Measurements from ENCODE around the gene CTU2.
"Not testable (repeated sequence)": the region's sequence is repeated elsewhere in the genome, so short reads cannot be mapped to it uniquely, and the experiment has no call there.

Gene CTU2

DNA sequence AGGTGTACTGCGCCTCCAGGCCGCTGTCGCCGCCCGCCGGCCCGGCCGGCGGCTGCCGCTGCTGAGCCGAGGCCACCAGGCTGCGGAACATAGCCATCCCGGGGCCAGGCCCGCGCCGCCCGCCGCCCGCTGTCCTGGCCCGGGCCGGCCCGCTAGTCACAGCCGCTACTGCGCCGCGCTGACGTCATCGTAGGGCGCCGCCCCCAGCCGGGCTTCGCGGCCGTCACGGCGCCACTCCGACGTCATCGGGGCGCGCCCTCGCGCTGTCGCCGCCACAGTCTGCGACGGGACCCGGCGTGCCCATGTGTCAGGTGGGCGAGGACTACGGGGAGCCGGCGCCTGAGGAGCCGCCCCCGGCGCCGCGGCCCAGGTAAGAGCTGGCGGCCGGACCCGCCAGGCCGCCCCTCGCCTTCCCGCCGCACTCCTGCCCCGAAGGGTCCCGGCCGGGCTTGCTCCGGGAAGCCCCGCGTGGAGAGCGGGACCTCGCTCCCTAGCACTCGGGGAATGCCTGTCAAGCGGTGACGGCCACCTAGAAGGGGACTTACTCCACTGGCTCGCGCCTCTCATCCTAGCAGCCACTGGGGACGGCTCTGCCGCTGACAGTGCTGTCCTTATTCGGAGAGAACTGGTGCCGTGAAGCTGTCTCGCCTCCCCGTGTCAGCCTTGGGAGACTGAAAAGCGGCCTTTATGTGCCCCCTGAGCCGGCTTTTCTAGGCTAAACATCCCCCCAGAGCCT, at the start of gene CTU2, which contains the start of gene RNF166:
TSS of gene CTU2 (plus strand) at position 275 of the 736 bp plus-strand sequence. CDS start at position 303, 28 bp downstream.
TSS of gene RNF166 (minus strand) at position 180 of the 736 bp plus-strand sequence. CDS start at position 97, 83 bp downstream.
- DNase-seq (ENCODE audit: low spot score), result peak; percentile 93

DNA sequence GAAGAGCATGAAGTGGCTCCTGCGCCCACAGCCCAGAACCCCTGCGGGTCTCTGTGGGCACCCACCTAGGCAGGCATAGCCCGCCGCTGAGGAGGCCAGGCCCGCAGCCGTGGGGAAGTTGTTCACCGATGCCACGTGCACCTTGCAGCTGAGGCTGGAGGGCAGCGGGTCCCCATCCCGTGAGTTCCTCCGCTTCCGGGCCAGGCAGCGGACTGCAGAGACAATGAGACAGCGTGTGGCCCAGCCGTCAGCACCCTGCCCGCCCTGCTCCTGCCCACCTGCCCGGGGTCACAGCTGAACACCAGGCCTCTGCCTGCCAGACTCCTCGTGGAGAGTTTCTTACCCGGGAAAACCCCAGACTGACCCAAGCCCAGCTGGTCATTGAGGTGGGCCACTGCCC, 48.9 kb upstream of the CTU2 start:
- no peak for DNase-seq (ENCODE audit: low spot score)

DNA sequence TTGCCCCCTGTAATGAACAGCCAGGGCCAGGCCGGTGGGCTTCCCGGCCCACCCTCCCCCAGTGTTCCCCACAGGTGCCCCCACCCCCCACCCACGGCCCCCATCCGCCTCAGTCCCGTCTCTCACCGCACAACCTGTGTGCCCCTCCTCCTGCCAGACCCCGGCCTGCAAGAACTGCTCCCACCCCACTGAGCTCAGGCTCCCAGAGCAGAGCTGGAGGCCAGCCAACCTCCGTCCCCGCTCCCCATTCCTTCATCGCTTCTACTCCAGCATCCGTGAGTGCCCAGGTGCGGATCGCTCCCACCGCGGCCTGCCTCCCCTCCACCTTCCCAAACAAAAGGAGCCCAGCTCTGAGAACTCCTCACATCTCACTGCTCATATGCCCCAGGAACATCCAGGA, 47.6 kb upstream of the CTU2 start:
- DNase-seq (ENCODE audit: low spot score), result no peak

DNA sequence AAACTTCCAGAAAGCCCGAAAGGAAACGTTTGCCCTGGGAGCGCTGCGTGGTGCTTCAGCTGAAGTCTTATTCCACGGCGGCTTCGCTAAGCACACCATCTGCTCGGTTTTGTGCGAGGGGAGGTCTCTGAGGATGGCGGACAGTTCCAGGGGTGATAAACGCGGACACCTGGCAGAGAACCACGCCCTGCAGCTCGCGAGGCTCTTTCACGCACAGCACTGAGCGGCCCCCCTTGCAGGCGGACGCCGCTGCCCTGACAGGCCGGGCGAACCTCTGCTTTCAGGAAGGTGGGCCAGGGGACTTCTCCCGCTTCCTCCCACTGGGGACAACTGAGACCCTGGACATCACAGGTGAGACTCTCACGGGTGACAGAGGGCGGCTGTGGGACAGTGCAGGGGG, 47.1 kb upstream of the CTU2 start:
- DNase-seq (ENCODE audit: low spot score), result no peak

DNA sequence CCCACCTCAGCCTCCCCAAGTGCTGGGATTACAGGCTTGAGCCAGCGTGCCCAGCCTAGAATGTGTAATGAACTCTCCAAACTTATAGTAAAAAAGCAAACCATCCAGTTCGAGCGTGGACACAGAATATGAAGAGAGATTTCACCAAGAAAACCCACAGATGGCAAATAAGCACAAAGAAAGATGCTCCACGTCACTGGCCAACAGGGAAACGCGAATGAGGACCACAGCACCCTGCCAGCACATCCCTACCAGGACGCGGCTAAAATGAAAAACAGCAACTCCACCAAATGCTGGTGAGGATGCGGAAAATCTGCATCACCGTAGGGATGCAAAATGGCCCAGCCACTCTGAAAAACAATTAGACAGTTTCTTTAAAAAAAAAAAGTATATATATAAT, 44.8 kb upstream of the CTU2 start:
- DNase-seq (ENCODE audit: low spot score), result no peak

DNA sequence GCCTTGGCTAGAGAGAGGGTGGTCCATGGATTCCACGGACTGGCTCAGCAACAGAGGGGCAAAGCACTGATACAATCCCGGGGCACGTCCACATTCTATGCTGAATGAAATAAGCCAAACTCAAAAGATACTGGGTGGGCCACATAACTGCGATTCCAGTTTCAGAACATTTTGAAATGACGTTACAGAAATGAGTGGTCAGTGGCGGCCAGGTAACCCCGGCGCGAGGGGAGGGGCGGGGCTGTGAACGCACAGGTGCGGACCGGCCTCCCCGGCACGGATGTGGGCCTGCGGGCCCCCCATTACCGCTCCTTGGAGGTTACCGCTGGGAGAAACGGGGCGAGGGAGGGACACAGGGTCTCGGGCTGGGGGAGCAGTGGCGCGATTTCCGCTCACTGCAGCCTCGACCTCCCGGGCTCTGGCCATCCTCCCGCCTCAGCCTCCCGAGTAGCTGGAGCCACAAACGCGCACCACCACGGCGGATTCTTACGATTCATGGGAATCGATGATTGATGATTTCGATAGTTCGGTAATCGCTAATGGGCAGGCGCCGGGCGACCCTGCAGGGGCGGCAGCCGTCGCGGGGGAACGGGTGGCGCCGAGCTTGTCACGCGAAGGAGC, 44.0 kb upstream of the CTU2 start:
- no peak for DNase-seq (ENCODE audit: low spot score)

DNA sequence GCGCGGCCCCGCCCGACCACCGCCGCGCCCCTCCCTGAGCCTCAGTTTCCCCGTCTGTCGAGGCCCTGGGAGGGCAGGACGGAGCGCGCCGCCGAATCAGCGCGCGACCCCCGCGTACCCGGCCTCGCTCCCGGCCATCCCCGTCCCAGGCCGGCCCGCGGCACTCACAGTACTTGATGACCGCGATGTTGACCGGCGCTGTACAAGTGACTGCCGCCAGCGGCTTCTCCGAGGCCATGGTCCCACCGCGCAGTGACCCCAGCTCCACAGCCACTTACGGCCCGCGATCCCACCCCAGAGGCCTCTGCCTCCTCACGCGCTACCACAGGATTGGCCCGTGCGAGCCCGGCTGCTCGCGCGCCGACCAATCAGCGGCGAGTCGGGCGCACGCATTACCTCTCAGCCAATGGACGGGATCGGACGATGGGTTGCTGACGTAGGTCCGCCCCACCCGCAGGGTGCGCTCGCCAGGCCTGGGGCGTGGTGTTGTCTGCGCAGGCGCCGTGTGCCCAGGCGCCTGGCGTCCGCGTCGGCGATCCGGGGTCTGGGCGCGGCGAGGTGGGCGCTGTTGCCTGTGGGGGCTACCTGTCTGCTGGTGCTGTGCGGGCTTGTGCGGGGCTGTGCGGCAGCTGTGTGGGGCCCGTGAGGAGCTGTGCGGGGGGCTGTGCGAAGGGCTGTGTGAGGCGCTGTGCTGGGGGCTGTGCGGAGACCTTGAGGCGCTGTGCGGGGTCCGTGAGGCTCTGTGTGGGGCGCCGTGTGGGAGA, 43.3 kb upstream of the CTU2 start, which contains the start of gene MVD:
TSS of gene MVD (minus strand) at position 249 of the 764 bp plus-strand sequence. CDS start at position 238, 11 bp downstream.
- peak; percentile 100 for DNase-seq (ENCODE audit: low spot score)

DNA sequence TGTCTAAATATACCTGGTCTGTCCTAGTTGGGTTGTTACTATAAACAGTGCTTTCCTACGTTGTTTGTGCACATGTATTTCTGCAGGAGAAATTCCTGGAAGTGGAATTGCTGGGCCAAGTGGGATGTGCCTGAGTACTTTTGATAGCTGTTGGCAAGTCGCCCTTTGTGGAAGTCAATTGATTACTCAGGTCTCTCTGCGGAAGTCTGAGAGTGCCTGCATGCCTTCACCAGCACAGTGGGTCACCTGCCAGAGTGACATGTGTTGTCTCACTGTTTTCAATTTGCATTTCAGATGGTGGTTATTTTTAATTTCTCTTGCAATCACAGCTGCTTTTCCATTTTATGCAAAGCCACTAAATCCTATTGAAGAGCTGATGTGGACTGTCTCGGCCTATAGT, 41.2 kb upstream of the CTU2 start:
- DNase-seq (ENCODE audit: low spot score), result peak; percentile 58

DNA sequence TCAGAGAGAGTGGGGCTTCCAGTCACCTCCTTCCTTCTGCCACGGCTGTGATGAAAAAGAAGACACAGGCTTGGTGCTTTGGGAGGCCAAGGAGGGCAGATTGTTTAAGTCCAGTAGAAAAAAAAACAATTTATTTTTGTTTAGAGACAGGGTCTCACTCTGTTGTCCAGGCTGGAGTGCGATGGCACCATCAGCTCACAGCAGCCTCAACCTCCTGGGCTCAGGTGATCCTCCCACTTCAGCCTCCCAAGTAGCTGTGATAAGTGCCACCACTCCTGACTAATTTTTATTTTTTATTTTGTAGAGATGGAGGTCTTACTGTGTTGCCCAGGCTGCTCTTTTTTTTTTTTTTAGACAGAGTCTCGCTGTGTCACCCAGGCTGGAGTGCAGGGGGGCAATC, 40.7 kb upstream of the CTU2 start:
- DNase-seq (ENCODE audit: low spot score), result no peak

DNA sequence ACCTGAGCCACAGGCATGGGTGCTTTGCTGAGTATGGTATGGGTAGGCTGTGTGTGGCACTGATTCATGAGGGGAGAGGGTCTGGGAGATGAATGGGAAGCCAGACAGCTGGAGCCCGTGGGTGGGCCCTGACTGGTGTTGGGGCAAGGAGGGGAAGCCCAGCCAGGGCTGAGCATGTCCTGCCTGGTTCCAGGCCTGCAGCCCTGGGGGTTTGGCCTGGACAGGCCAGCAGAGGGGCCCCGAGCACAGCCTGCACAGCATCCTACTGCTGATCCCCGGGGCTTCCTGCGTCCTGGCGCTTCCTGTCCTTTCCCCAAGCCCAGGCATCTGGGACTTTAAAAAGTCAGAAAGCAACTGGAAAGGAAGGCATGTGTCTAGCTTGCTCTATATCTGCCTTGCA, 38.8 kb upstream of the CTU2 start:
- no peak for DNase-seq (ENCODE audit: low spot score)

DNA sequence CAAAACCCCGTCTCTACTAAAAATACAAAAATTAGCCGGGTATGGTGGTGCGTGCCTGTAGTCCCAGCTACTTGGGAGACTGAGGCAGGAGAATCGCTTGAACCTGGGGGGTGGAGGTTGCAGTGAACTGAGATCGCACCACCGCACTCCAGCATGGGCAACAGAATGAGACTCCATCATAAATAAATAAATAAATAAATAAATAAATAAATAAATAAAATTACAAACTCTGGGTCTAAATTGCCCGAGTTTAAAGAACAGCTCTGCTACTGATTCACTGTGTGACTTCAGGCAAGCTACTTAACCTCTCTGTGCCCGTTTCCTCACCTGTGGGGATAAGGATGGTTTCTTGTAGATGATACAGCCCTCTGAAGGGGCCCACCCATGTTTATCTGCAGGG, 36.8 kb upstream of the CTU2 start:
- not testable (repeated sequence) for DNase-seq (ENCODE audit: low spot score)

DNA sequence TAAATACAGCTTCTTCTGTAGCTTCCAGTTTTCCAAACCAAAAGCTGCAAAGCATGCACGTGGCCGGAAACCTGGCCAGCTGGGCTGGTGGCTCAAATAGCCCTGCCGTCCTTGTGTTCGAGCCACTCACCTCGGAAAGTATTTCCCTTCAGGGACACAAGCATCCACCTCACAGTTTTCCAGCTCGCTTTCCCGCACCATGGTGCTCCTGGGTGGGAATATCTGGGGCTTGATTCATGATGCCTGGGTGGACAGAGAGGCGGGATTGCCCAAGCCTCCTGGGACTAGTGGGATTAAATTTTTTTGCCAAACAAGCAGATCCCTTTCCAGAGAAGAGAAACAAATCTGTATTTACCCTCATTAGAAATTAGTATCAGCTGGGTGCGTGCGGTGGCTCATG, 36.3 kb upstream of the CTU2 start:
- DNase-seq (ENCODE audit: low spot score), result no peak

DNA sequence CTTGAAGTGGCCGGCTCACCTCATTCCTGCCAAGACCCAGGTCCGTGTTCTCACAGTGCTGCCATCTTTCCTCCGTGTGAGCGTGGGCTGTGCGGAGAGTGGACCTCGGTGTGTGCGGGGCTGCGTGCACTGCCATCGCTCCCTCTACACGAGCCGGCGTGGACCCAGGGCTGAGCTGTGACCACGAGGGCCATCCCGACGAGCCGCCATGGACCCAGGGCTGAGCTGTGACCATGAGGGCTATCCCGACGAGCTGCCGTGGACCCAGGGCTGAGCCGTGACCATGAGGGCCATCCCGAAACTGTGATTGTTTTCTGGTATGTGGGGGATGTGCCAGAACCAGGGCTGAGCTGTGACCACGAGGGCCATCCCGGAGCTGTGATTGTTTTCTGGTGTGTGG, 34.5 kb upstream of the CTU2 start:
- DNase-seq (ENCODE audit: low spot score), result no peak

DNA sequence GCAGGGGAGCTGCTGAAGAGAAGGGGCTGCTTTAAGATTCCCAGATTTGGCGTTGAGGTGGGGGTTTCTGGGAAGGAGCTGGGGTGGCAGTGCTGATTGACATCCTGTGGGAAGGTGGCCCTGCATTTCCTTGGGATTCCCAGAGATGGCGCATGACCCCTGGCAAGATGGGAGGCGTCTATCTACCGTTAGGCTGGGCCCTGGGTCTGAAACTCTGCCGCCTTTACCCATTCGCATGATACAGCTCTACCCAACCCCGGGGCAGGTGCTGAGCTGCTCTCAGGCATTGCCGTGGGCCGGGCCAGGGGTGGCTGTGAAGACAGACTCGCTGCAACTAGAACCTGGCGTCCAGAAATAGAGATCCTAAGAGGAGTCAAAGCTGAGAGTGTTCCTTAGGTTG, 33.5 kb upstream of the CTU2 start:
- DNase-seq (ENCODE audit: low spot score), result no peak

DNA sequence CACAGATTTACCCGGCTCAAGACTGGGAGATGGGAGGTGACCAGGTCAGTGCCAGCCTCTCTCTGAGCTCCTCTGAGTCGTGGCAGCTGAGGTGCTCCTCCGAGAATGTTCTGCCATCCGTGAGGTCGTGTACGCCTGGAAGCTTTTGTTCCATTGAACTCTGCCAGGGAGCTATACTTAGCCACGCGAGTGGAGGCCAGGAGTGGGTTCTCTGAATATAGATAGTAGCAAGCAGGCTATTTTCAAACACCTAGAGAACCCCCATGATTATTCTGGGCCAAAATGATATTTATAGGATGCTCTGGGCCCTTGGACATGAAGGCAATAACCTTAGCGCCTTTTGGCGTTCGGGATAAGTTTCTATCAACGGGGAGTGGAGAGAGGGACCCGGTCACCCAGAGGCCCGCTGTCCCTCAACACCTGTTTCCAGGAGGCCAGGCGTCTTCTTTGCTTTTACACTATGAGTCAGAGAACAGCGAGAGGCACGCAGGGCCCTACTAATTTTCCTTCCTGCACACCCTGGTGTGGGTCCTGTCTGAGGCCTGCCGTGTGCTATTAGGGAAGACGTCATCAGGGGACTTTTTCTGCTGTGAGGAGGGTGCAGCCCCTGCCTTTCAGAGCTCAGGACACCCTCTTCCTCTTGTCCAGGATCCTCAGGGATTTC, 32.5 kb upstream of the CTU2 start:
- no peak for DNase-seq (ENCODE audit: low spot score)

DNA sequence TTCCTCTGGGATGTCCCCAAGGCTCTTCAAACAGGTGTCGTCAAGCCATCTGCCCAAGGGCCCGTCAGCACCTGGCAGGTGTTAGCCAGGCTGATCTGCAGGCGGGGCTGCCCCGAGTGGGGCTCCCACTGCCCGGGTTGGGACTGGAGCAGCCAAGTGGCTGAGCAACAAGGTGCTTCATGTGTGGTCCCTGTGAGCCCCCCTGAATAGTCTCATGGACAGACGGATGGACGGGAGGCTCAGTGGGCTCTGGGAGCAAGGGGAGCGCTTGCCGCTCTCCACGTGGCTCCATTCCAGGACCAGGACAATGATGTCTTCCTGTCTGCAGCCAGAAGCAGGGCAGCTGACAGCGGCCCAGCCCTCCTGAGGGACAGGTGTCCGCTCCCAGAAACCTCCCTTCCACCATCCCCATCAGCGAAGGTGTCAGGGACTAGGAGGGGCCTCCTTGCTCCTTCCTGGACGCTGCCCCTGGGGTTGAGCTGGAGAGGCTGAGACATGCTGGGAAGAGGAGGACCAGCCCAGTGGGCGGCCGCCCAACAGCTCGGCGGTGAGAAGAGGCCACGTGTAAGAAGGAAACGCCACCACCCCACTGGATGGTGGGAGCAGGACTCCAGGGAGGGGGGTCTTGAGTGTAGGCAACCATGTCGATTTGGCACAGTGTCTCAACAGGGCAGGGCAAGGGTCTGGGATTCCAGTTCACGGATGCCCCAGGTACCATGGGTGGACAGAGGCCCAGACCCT, 29.6 kb upstream of the CTU2 start:
- no peak for DNase-seq (ENCODE audit: low spot score)

DNA sequence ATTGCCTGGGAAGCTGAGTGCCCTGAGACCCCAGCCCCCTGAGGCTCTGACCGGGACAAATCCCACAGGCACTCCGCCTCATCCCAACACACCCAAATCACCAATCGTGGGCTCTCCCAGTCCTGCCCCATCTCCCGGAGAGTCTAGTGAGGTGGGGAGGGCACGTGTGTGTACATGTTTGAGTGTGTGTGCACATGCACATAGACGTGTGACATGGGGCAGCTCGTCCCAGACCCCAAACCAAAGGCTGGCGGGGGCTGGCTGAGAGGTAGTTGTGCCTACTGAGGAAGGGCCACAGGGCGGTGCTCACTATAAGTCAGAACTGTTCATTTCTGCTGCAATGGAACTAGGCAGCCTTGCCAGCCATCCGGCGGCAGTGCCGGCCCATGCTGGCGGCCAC, 28.6 kb upstream of the CTU2 start:
- DNase-seq (ENCODE audit: low spot score), result no peak

DNA sequence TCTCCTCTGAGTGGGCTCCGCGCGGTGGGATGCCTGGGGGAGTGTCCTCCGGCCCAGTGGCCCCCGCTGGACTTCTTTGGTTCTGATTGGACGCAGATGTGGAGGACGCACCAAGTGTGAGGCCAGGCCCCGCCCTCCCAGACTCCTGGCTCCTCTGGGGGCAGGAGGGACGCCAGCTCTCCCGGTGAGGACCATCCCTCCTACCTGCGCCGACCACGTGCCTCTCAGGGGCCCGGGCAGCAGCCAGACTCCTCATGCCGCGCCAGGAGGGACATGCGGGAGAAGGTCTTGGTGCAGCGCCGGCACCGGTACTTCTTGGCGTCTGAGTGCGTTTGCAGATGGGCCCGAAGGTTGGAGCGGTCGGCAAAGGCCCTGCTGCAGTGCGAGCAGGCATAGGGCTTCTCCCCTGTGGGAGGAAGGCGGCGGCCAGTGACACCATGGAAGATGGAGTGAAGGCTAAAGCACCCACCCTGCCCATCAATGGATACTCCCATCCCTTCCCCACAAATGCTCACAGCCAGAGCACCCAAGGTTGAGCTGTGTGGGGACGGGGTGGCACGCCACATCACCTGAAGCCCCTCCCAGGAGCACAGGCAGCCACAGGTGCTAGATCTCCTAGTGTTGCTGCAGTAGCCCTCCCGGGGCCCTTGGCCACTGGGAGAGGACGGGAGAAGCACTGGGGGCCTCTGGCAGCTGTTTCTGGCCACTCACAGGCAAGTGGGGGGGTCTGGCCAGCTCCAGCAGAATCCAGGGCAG, 27.9 kb upstream of the CTU2 start:
- no peak for DNase-seq (ENCODE audit: low spot score)

DNA sequence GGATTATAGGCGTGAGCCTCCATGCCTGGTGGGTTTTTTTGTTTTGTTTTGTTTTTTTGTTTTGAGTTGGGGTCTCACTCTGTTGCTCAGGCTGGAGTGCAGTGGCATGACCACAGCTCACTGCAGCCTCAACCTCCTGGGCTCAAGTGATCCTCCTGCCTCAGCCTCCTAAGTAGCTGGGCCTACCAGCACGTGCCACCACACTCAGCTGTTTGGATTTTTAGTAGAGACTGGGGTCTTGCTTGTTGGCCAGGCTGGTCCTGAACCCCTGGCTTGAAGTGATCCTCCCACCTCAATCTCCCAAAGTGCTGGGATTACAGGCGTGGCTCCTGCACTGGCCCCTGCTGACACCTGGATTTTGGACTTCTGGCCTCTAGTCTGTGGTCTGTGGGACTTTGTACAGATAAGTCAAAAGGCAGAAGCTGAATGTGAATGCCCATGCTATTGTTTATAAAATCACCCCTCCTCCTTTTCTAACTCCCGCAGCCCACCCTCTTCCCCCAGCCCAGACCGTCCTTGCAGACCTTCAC, 25.7 kb upstream of the CTU2 start:
- DNase-seq (ENCODE audit: low spot score), result no peak

DNA sequence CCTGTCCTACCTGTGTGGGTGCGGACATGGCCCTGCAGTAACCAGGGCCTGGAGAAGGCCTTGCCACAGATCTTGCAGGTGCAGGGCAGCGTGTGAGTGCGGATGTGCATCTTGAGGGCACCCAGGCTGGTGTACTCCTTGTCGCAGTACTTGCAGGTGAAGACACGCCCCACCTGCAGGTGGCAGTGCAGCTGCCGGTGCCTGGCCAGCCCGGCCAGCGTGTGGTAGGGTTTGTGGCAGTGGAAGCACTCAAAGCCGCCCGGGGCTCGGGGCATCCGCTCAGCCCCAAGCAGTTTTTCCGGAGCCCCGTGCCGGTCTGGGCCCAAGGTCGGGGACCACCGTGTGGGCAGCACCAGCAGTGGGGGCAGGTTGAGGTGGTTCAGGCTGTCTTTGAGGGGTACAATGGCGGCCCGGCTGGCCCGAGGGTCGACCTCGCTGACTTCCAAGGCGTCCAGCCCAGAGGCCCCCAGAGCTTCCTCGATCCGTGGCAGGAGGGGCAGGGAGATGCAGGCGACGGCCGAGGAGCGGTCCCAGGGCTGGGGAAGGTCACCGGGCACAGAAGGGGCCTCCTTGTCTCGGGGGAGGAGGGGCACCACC, 25.1 kb upstream of the CTU2 start:
- DNase-seq (ENCODE audit: low spot score), result peak; percentile 84

Data from germinal center (tissue), 1 donor.